ENCODE measurements around the gene KDM3A. TPM values are rescaled to one million over a fixed set of nuclear protein-coding genes. Genes with fewer than 3 reads are reported as not detected.

Gene KDM3A
- total and polyA plus RNA-seq, 9 donors: 45.6 to 52.5 (median 49.8) TPM

DNA sequence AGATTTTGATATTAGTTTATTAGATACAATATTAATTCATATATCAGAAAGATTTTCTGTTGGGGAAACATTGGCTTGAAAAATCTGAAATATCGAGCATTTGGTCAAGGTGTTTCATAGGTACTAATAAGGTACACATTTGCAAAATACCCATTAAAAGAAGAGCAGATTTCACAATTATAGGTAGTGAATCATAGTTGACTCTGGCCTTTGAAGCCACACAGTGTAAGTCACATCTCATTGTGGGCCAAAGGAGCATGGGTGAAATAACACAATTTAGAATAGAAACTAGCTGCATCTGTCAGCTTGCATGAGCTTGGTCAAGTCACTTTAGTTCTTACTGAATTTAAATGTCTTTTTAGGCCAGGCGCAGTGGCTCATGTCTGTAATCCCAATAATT is 4.9 kb downstream of the KDM3A start:
- H3K27me3 ChIP-seq (ENCODE audit: control insufficient read depth, insufficient read depth, low read length): no peaks in the 10 kb centered on the region
- H3K4me3 ChIP-seq (ENCODE audit: low read length): no peak overlapping the region
- WGBS (ENCODE audit: insufficient coverage): 92% methylated on average over 1 of the region's 2 CpGs
- H3K27ac ChIP-seq (ENCODE audit: low read length): no peak overlapping the region
- peaks cover 30% of the 10 kb centered on the region for H3K36me3 ChIP-seq (ENCODE audit: control insufficient read depth, insufficient read depth, low read length)
- H3K4me1 ChIP-seq (ENCODE audit: control insufficient read depth, insufficient read depth, low read length): peaks cover 9% of the 10 kb centered on the region
- no peak for DNase-seq
- no peaks in the 10 kb centered on the region for H3K9me3 ChIP-seq (replicated peaks; ENCODE audit: control insufficient read depth, low read depth, low read length)

GRCh38 chr2:86453836-86454235 is 12.7 kb downstream of the KDM3A start:
- Histone ChIP-seq H3K9me3 (replicated peaks; ENCODE audit: control insufficient read depth, low read depth, low read length) (no peaks in the 10 kb centered on the region), H3K4me1 (ENCODE audit: control insufficient read depth, insufficient read depth, low read length) (peaks cover 2% of the 10 kb centered on the region), H3K36me3 (ENCODE audit: control insufficient read depth, insufficient read depth, low read length) (peaks cover 46% of the 10 kb centered on the region), H3K27me3 (ENCODE audit: control insufficient read depth, insufficient read depth, low read length) (no peaks in the 10 kb centered on the region), H3K4me3 (ENCODE audit: low read length) (no peak overlapping the region), H3K27ac (ENCODE audit: low read length) (no peak overlapping the region)
- no CpG with 5 or more reads among the region's 2 CpGs for WGBS (ENCODE audit: insufficient coverage)
- DNase-seq: peak; percentile 90

GRCh38 chr2:86454238-86454637 is 13.1 kb downstream of the KDM3A start:
- Histone ChIP-seq H3K27ac (ENCODE audit: low read length) (no peak overlapping the region), H3K36me3 (ENCODE audit: control insufficient read depth, insufficient read depth, low read length) (peaks cover 49% of the 10 kb centered on the region), H3K4me1 (ENCODE audit: control insufficient read depth, insufficient read depth, low read length) (peaks cover 2% of the 10 kb centered on the region), H3K4me3 (ENCODE audit: low read length) (no peak overlapping the region), H3K27me3 (ENCODE audit: control insufficient read depth, insufficient read depth, low read length) (no peaks in the 10 kb centered on the region), H3K9me3 (replicated peaks; ENCODE audit: control insufficient read depth, low read depth, low read length) (no peaks in the 10 kb centered on the region)
- no peak for DNase-seq

DNA sequence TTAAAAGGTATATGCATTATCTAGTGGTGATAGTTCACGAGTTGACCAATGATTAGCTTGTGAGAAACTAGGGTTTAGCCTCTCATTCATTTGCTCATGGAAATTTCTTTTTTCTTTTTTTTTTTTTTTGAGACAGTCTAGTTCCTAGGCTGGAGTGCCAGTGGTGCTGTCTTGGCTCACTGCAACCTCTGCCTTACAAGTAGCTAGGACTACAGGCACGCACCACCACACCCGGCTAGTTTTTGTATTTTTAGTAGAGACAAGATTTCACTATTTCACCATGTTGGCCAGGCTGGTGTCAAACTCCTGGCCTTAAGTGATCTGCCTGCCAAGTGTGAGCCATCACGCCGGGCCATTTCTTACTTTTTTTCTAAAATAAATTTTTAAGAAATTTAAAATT is 14.0 kb downstream of the KDM3A start:
- Histone ChIP-seq H3K4me3 (ENCODE audit: low read length) (no peak overlapping the region), H3K36me3 (ENCODE audit: control insufficient read depth, insufficient read depth, low read length) (peaks cover 51% of the 10 kb centered on the region), H3K9me3 (replicated peaks; ENCODE audit: control insufficient read depth, low read depth, low read length) (no peaks in the 10 kb centered on the region), H3K27me3 (ENCODE audit: control insufficient read depth, insufficient read depth, low read length) (no peaks in the 10 kb centered on the region), H3K27ac (ENCODE audit: low read length) (no peak overlapping the region), H3K4me1 (ENCODE audit: control insufficient read depth, insufficient read depth, low read length) (peaks cover 2% of the 10 kb centered on the region)
- no CpG with 5 or more reads among the region's 5 CpGs for WGBS (ENCODE audit: insufficient coverage)
- no peak for DNase-seq

DNA sequence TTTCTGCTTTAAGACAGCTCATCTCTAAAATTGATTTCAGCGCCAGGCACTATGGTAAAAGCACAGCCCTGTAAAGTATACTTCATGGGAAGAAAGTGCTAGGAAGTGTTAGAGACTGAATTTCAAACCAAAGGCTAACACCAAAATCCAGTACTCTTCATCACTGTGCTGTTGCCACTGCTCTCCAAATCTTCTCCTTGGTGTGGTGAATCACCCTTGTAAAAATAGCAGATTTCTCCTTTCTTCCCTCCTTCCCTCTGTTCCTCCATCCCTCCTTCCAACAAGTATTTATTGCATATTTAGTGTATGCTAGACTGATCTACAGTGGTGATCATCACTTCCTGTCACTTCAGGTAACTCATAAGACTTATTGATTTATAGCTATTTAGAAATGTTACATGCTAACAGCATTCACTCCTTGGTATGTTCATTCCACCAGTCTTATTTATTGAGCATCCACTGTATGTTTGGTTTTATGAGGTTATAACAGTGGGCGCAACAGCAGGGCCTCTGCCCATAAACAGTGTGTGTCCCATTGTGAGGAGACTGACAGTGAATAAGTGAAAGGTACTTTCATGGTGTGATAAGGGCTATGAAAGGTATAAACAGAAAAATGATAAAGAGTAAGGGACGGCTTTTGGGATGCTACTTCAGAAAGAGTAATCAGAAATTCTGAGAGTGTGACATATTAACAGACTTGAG is 20.0 kb downstream of the KDM3A start:
- Histone ChIP-seq H3K9me3 (replicated peaks; ENCODE audit: control insufficient read depth, low read depth, low read length) (no peaks in the 10 kb centered on the region), H3K4me3 (ENCODE audit: low read length) (no peak overlapping the region), H3K4me1 (ENCODE audit: control insufficient read depth, insufficient read depth, low read length) (peaks cover 2% of the 10 kb centered on the region), H3K27ac (ENCODE audit: low read length) (no peak overlapping the region), H3K27me3 (ENCODE audit: control insufficient read depth, insufficient read depth, low read length) (no peaks in the 10 kb centered on the region), H3K36me3 (ENCODE audit: control insufficient read depth, insufficient read depth, low read length) (peaks cover 67% of the 10 kb centered on the region)
- no peak for DNase-seq
- 93% methylated on average over 1 of the region's 3 CpGs for WGBS (ENCODE audit: insufficient coverage)

- H3K9me3 ChIP-seq (replicated peaks; ENCODE audit: control insufficient read depth, low read depth, low read length): no peaks in the 10 kb centered on the region
- H3K4me3 ChIP-seq (ENCODE audit: low read length): no peak overlapping the region
- H3K36me3 ChIP-seq (ENCODE audit: control insufficient read depth, insufficient read depth, low read length): peaks cover 59% of the 10 kb centered on the region
- H3K27me3 ChIP-seq (ENCODE audit: control insufficient read depth, insufficient read depth, low read length): no peaks in the 10 kb centered on the region
- H3K4me1 ChIP-seq (ENCODE audit: control insufficient read depth, insufficient read depth, low read length): peaks cover 4% of the 10 kb centered on the region
- WGBS (ENCODE audit: insufficient coverage): 51% methylated on average over 3 of the region's 3 CpGs
- peak overlapping the region; percentile 35 for H3K27ac ChIP-seq (ENCODE audit: low read length)
- peak; percentile 84 for DNase-seq
Measured at GRCh38 chr2:86464652-86465051, 23.5 kb downstream of the KDM3A start.

GRCh38 chr2:86466306-86466705 is 25.1 kb downstream of the KDM3A start:
- DNase-seq: peak; percentile 78
- Histone ChIP-seq H3K4me3 (ENCODE audit: low read length) (no peak overlapping the region), H3K27ac (ENCODE audit: low read length) (no peak overlapping the region), H3K27me3 (ENCODE audit: control insufficient read depth, insufficient read depth, low read length) (no peaks in the 10 kb centered on the region), H3K36me3 (ENCODE audit: control insufficient read depth, insufficient read depth, low read length) (peaks cover 55% of the 10 kb centered on the region), H3K4me1 (ENCODE audit: control insufficient read depth, insufficient read depth, low read length) (peaks cover 4% of the 10 kb centered on the region), H3K9me3 (replicated peaks; ENCODE audit: control insufficient read depth, low read depth, low read length) (no peaks in the 10 kb centered on the region)
- no CpG with 5 or more reads among the region's 1 CpG for WGBS (ENCODE audit: insufficient coverage)

DNA sequence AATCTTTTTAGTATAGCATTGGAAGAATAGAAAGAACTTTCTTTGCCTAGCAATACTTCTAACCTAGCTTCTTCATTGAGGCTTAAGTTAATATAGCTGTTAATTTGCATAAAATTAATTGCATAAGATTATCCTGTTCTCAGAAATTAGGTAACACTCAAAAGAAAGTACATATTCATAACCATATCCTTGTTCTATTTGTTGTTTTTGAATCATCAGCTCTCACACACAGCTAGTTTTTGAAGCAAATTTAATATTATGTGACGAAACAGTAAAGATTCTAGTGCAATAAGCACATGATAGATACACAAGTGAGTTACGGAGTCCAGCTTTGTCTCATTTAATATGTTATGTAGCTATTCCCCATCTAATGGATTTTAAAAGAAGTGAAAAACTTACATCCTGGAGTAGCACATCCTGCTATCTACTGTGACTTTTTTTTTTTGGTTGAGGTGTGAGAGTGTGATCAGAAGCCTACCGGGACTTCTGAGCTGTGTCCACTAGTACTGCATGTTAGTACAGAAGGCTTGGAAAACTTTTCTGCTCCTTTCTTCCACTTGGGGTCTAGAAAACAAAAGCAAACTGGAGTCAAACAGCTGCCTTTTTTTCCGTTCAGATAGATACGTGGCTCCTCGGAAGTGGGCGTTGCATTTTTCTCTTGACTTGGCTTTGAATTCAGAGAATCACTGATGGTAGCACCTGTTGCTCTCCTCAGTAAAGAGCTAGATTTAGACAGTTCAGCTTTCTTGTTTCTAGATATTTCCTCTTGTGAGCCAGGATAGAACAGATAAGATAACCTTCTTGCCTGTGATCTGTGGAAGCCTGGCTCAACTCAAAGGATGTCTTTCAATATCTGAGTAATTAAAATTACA is 27.2 kb downstream of the KDM3A start:
- DNase-seq: no peak
- WGBS (ENCODE audit: insufficient coverage): 87% methylated on average over 4 of the region's 7 CpGs
- H3K4me1 ChIP-seq (ENCODE audit: control insufficient read depth, insufficient read depth, low read length): peaks cover 4% of the 10 kb centered on the region
- no peak overlapping the region for H3K27ac ChIP-seq (ENCODE audit: low read length)
- no peaks in the 10 kb centered on the region for H3K9me3 ChIP-seq (replicated peaks; ENCODE audit: control insufficient read depth, low read depth, low read length)
- H3K27me3 ChIP-seq (ENCODE audit: control insufficient read depth, insufficient read depth, low read length): no peaks in the 10 kb centered on the region
- peaks cover 51% of the 10 kb centered on the region for H3K36me3 ChIP-seq (ENCODE audit: control insufficient read depth, insufficient read depth, low read length)
- H3K4me3 ChIP-seq (ENCODE audit: low read length): no peak overlapping the region

DNA sequence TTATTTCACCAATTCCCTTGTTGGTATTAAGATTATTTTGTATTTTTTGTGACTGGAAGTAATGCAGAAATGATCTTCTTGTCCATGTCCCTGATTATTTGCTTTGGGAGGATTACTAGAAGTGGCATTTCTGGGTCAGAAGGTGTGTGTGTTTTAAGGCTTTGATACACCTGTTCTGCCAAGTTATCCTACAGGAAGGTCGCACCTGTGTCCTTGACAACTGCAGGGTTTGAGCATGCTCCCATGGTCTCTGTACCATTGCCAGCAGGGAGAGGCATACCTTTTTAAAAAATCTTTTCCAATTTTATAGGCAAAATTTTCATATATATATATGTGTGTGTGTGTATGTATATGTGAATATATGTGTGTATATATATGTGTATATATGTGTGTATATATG is 29.7 kb downstream of the KDM3A start:
- Histone ChIP-seq H3K27me3 (ENCODE audit: control insufficient read depth, insufficient read depth, low read length) (no peaks in the 10 kb centered on the region), H3K4me1 (ENCODE audit: control insufficient read depth, insufficient read depth, low read length) (peaks cover 2% of the 10 kb centered on the region), H3K4me3 (ENCODE audit: low read length) (no peak overlapping the region), H3K36me3 (ENCODE audit: control insufficient read depth, insufficient read depth, low read length) (peaks cover 53% of the 10 kb centered on the region), H3K9me3 (replicated peaks; ENCODE audit: control insufficient read depth, low read depth, low read length) (no peaks in the 10 kb centered on the region), H3K27ac (ENCODE audit: low read length) (no peak overlapping the region)
- WGBS (ENCODE audit: insufficient coverage): no CpG with 5 or more reads among the region's 1 CpG
- DNase-seq: no peak

GRCh38 chr2:86471637-86472036 is 30.5 kb downstream of the KDM3A start:
- no CpG with 5 or more reads among the region's 6 CpGs for WGBS (ENCODE audit: insufficient coverage)
- no peaks in the 10 kb centered on the region for H3K27me3 ChIP-seq (ENCODE audit: control insufficient read depth, insufficient read depth, low read length)

More at GRCh38 chr2:86471637-86472036, 30.5 kb downstream of the KDM3A start:
- DNase-seq: no peak
- Histone ChIP-seq H3K36me3 (ENCODE audit: control insufficient read depth, insufficient read depth, low read length) (peaks cover 50% of the 10 kb centered on the region), H3K27ac (ENCODE audit: low read length) (no peak overlapping the region), H3K9me3 (replicated peaks; ENCODE audit: control insufficient read depth, low read depth, low read length) (no peaks in the 10 kb centered on the region), H3K4me1 (ENCODE audit: control insufficient read depth, insufficient read depth, low read length) (peaks cover 2% of the 10 kb centered on the region), H3K4me3 (ENCODE audit: low read length) (no peak overlapping the region)

Data from muscle of leg (tissue), 11 donors.